SW 1271 (cell line): ENCODE results near the gene SLC25A45.

Source experiments
- DNase-seq, 2 experiments: peaks; one replicate each; lab custom pipeline; 2025; lab: John Stamatoyannopoulos, UW

SLC25A45 gene

DNA sequence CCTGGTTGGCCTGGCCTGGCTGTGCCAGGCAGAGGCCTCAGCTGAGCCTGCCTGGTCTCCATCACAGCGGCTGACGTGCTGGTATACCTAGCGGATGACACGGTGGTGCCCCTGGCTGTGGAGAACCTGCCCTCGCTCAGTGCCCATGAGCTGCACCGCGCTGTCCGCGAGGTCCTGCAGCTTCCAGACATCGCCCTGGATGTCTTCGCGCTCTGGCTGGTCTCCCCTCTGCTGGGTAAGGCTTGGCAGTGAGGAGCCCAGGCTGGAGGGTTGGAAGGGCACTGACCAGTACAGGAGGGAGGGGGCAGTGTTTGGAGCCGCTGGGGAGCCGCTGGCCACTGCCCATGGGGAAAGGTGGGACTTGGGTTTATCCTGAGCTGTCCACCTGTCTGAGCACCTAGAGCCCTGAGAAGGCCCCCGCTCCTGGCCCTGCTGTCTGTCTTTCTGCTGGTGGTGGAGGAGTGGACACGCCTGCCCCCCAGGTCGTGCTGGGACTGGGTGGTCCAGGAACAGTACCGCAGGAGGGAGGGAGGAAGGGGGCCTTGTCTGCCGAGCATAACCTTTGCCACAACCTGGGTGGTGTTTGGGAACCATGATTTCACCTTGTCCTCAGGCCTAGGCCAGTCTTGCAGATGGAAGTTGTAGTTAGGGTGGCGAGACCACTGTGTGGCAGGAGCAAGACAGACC is 7.0 kb upstream of the SLC25A45 start:
- DNase-seq: no peak

DNA sequence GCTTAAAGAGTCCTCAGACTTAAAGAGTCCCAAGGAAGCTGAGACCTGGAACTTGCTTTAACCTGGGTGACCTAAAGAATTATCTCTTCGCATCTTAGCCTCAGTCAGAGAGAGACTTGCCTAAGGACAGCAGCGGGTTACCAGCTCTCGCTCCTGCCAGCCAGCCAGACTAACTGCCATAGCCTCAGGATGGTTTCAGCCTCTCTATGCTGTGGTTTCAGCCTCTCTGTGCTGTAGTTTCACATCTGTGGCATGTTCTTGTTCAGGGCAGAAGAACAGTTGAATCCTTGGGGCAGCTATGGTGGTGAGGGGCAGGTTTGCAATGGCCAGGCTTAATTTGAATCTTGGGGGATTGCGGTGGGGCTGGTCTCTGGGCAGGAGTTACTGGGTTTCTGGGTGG is 6.3 kb upstream of the SLC25A45 start:
- DNase-seq: no peak

- DNase-seq: peak; percentile 46 to 67
Measured at GRCh38 chr11:65386307-65387140, 4.1 kb upstream of the SLC25A45 start, which contains the start of gene FRMD8. TSS of gene FRMD8 (plus strand) at chr11:65386637. CDS start at chr11:65387037, 400 bp downstream.

GRCh38 chr11:65384301-65384889 is 1.9 kb upstream of the SLC25A45 start:
- DNase-seq: no peak

GRCh38 chr11:65383778-65384177 is 1.3 kb upstream of the SLC25A45 start:
- no peak for DNase-seq

DNA sequence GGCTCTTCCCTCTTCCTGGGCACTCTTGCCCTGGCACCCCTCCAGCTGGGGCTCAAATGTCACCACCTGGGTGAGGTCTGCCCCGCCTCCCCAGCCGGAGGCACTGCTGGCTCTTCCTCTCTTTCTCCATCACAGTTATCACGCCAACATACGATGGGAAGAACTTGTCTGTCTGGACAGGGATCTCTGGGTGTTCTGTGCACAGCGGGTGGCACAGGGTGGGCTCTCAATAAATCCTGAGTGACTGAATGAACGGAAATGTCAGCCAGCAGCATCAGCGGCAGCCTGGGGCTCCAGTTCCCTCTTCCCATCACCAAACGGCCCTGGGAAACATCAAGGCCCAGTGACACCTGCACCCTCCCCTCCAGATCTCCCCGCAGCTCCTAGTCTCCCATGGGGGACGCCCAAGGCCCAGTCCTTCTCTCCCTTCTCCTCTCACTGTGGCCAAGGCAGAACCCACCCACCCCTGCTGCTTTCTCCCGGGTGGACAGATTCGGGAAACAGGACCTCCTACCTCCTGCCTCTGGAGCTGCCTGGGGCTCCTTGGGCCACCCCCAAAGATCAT is 440 bp upstream of the SLC25A45 start:
- no peak for DNase-seq

GRCh38 chr11:65381716-65382032 is 772 bp downstream of the SLC25A45 start:
- peak; percentile 30 to 88 for DNase-seq

GRCh38 chr11:65380460-65381119 is 1.9 kb downstream of the SLC25A45 start:
- no peak for DNase-seq

- DNase-seq: no peak
Measured at GRCh38 chr11:65379698-65380459, 2.6 kb downstream of the SLC25A45 start.

- DNase-seq: no peak
Measured at GRCh38 chr11:65378928-65379638, 3.4 kb downstream of the SLC25A45 start.

DNA sequence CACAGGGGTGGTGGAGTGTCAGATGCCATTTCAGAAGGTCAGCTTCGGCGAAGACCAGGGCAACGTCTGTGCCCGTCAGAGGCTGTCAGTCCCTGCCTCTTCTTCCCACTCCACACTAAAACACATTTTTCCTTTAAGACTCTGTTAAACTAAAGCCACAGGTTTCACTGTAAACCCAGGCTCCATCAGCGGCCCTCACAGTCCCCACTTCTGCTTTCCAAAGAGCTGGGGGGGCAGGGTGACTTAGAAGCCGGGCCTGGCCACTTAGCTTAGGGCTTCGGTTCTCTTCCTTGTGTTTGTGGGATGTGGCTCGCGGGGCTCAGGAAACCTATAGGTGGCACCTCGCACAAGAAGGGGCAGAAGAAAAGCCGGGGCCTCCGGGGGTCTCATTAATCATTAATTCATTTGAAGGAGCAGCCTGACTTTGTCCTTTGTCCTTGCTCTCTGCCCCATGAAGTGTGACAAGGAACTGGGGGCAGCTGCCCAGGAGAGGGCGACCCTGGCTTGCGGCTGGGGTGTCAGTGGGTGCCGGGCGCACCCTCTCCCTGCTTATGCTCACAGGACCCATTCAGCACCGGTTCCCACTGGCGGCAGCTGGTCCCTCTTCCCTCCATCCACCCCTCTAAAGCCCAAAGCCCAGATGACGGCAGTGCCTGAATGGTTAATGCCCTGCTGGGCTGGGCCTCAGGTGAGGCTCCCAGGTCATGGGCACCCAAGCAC is 4.1 kb downstream of the SLC25A45 start:
- DNase-seq: no peak

GRCh38 chr11:65377777-65378176 is 4.7 kb downstream of the SLC25A45 start:
- no peak for DNase-seq

DNA sequence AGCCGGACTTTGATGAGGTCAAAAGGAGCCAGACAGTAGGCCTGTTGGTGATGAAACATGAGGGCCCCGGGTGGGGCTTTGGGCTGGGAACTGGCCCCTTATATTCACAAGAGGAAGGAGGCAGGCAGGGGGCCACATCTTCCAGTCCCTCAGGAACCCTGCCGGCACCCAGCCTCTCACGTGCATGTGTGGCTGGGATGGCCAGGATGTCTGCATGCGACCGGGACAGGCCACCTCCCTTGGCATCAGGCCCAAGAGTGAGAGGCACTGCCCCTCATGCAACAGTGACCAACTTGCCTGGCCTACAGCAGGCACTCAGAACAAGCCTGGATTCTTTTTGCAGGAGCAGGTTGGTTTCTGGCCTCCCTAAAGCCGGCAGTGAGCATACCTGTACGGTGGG is 5.4 kb downstream of the SLC25A45 start:
- no peak for DNase-seq

- no peak for DNase-seq
Measured at GRCh38 chr11:65376138-65376713, 6.2 kb downstream of the SLC25A45 start.

- no peak for DNase-seq
Measured at GRCh38 chr11:65375012-65375411, 7.4 kb downstream of the SLC25A45 start.

DNA sequence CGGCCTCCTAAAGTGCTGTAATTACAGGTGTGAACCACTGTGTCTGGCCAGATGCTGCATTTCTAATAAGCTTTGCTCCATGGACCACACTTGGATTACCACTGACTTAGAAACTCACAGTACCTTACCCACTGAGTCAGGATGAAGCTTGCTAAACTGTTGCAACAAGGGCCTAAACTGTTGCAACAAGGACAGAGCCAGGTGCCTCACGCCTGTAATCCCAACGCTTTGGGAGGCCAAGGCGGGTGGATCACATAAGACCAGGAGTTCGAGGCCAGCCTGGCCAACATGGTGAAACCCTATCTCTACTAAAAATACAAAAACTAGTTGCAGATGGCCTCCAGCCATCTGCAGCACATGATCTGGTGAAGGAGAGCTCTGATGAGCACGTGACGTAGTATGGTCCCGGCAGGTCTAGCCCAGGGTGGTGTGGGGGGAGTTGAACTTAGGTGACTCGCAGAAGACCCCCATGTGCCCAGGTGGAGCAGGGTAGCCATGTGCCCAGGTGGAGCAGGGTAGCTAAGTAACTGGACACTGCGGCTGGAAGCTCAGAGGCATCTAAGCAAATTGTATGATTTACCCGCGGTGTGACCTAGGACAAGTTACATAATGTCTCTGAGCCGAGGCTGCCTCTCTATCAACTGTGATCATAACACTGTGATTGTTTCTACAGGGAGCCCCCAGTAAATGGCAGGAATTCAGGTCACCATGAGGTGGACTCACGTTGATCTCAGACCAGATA is 8.4 kb downstream of the SLC25A45 start:
- no peak for DNase-seq

- DNase-seq: no peak
Measured at GRCh38 chr11:65370659-65371049, 11.8 kb downstream of the SLC25A45 start.

- peak; percentile 44 to 86 for DNase-seq
Measured at GRCh38 chr11:65366340-65366773, 16.1 kb downstream of the SLC25A45 start.

DNA sequence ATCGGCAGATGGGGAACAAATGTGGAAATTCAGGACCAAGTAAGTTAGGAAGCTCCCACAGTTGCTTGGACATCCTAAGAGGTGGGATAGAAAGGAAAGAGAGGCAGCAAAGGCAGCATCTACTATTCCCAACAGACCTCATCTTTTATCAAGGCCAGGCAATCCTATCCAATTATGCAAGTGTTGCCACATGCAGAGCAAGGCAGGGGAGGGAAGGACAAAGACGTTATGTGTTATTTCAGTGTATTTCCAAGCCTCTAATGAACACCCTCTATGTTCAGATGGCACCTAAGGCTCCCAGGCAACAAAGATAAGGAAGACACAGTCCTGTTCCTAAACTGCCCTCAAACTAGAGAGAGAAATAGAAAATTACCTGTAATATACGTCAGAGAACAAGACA is 18.7 kb downstream of the SLC25A45 start:
- DNase-seq: no peak
